GM21447 (cell line): Measurements from ENCODE around the gene LRWD1.

Experiments used
- ATAC-seq: cut with Tn5 transposase; IDR thresholded peaks from one replicate; pipeline ENCODE4 v1.9.1; 2021; ENCODE audit not compliant: unreplicated experiment

LRWD1 gene

DNA sequence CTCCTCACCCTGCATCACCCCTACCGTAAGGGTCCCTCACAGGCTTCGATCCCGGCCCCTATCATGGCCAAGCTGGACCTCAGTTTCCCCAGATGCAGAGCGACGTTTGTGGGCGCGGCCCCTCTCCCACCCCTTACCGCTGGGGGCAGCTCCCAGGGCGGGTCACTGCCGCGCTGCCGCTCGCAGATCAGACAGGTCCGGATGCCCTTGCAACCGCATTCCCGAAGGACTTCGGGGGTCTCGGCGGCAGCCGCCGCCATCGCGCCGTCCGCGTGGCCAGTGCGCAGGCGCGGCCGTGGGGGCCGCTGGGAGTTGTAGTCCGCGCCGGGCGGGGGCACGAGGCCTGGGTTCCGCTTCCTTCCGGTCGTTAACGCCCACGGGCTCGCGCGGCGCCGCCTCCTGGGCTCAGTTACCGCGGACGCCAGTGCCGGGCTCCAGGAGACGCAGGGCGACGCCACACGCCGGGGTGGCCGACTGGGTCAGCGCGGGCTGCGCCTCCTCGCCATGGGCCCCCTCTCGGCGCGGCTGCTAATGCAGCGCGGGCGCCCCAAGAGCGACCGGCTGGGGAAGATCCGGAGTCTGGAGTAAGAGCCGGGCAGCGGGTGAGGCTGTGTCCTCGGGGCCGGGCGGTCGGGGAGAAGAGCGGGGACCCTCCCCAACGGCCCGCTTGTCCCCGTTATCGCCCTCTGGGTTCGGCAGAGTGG lies at the start of gene LRWD1, which contains the start of gene ALKBH4:
TSS of gene LRWD1 (plus strand) at position 408 of the 704 bp plus-strand sequence. CDS start at position 505, 97 bp downstream.
TSS of gene ALKBH4 (minus strand) at position 287 of the 704 bp plus-strand sequence. CDS start at position 260, 27 bp downstream.
- peak; percentile 88 for ATAC-seq

DNA sequence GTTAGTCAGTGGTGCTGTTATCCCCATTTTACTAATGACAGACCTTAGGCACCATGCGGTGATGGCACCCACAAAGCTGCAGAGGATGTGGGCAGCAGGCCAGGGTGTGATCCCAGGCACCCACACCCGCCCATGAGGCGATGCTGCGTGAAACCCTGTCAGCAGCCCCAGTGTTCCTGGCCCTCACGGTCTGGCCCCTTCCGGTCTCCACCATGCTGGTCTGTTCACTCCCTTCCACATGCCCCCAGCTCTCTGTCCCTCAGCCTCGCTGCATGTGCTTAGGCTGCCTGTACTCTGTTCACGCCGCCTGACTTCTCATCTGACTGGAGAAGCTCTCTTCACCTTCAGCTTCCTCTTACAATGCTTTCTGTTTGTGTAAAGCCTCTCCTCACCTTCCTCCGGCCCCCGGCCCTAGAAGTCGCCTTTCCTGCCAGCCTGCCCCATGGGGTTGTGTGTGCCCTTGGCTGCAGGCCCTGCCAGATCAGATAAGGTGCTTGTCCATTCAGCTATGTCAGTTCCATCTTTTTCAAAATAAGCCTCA lies 49.0 kb upstream of the LRWD1 start:
- peak; percentile 48 for ATAC-seq

DNA sequence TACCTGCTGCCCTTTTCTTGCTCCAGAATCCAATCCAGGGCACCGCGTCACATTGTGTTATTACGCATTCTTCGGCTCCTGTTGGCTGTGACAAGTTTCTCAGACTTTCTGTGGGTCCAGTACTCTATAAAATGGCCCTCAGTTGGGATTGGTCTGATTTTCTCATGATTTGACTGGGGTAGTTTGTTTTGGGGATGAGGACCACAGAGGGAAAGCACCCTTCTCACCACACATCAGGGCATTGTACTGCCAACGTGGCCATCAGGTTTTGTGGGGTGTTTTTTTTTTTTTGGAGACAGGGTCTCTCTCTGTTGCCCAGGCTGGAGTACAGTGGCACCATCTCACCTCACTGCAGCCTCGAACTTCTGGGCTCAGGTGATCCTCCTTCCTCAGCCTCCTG lies 48.4 kb upstream of the LRWD1 start:
- no peak for ATAC-seq

DNA sequence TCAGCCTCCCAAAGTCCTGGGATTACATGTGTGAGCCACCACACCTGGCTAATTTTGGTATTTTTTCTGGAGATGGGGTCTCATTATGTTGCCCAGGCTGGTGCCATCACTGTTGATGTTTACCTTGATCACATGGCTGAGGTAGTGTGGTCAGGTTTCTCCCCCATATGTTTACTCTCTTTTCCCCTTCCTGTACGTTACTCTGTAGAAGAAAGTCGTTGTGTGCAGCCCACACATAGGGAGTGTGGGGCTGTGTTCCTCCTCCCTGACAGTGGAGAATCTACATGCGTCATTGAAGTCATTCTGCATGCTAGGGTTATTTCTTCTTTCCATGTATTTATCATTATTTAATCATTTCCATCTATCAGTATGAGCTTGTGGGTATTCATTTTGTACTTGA lies 47.7 kb upstream of the LRWD1 start:
- no peak for ATAC-seq

DNA sequence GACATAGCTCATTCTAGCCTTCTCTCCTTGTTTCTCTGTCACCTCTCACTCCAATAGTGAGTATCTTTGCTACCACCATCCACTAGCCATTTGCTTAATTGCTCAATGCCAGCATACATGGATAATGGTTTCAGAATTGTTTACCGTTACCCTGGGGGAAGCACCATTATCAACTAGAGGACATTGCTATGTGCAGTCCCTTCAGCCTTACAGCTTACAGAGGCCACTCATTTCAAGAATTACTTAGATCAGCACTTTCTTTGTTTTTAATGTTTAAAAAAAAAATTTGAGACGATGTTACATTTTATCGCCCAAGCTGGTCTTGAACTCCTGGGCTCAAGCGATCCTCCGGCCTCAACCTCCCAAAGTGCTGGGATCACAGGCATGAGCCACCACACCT lies 46.2 kb upstream of the LRWD1 start:
- ATAC-seq = no peak

DNA sequence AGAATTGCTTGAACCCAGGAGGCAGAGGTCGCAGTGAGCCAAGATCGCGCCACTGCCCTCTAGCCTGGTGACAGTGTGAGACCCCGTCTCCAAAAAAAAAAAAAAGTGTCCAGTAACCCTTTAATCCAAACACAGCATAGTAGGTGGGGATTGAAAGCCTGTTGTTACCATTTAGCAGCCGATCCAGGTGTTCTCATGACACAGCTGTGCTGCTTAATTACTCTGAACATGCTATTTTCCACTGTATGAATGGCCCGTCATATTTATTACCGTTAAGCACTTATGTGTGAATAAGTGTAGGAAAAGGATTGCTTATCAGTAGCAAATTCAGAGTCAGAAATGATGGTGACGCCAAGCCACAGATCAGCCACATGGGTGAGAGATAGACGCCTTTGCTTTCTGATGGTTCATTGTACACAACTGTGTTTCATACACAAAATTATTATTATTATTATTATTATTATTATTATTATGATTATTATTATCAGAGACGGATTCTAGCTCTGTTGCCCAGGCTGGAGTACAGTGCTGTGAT lies 43.0 kb upstream of the LRWD1 start:
- ATAC-seq = no peak

- no peak for ATAC-seq
These were observed 40.6 kb upstream of the LRWD1 start for GRCh38 chr7:102424129-102424551.

GRCh38 chr7:102424787-102425218 lies 40.0 kb upstream of the LRWD1 start:
- ATAC-seq = peak; percentile 40

GRCh38 chr7:102425639-102426267 lies 39.0 kb upstream of the LRWD1 start:
- peak; percentile 69 for ATAC-seq

DNA sequence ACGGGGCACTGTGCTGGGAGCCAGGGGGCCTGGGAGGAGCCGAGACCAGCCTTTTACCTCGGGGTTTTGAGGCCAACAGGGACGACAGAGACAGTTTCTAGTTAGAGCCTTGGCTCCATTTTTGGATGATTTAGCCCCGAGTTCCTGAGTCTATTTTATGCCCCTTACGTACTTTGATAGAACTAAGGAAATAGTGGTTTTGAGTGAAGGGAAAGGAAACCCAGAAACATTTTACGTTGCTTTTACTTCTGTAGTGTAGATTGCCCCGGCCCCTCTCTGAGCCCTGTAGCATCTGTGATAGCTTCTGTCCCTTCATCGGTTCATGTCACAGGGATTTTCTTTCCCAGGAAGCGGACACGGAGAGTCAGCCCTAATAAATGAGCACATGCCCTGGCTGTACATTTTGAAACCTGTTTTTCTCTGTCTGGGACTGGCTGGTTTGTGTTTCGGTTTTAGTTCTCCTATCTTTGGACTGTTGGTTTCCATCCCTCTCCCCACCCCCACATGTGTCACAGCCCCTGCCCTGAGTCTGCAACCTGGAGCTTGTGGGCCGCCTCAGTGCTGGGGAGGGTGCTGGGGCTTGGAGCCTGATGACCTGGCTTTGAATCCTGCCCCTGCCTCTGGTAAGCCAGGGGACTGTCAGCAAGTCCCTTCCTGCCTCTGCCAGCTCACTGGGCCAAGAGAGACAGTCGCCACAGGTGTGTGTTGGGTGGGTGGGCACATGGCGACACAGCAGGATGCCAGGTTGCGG lies 38.3 kb upstream of the LRWD1 start:
- peak; percentile 51 for ATAC-seq

- no peak for ATAC-seq
These were observed 37.8 kb upstream of the LRWD1 start for GRCh38 chr7:102427019-102427405.

DNA sequence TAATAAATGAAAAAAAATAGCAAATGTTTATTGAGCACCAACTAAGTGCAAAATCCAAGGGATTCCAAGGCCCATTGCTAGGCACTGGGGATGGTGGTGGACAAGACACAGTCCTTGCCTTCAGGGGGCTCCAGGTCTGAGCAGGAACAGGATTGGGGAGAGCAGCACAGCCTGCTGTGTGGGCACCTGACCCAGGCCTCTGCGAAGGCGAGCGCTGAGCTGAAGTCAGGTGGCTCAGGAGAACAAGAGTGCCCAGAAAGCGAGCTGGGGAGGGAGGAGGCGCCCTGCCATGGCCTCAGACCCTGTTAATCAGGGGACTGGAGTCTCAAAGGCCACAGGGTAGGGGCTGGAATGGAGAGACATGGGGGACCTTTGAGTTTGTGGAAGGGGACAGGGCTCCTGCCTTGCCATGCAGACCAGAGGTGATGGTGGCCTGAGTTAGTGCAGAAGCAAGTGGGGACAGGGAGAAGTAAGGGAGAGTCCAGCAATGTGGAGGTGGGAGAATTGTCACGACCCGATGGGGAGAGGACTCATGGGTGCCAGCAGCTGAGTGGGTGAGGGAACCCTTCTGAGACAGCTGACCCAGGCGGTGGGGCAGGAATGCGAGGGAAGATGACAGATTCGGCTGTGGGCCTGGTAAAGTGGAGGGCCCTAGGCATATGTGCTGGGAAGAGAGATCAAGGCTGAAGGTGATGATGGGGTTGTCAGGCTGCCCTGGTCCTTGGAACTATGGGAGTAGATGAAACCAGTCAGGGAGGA lies 35.5 kb upstream of the LRWD1 start:
- ATAC-seq = no peak

DNA sequence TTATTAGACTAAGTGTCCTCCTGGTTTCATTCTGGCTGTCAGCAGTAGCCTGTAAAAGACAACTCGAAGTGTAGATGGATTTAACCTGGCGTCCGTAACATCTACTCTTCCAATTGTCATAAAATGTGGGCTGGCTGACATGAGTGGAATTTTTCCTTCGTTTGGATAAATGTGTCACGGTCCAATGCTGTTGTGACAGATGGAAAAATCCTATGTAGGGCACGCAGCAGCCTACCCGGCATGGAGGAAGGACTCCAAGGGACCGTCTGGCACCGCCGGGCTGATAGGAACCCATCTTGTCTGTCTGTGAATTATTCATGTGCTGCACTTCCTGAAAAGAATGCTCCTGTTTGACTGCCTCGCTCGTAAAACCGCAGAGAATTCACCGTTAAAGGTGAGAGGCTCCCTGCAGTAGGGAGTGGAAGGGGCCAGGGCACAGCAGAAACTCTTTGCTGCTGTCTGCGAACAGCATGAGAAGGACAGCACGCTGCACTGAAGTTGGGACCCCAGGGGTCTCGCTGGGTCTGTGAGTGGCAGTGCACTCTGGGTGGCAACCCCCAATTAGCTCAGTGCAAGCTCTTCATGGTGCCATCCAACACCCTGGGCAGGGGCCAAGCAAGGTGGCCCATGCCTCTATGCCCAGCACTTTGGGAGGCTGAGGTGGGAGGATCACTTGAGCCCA lies 33.0 kb upstream of the LRWD1 start:
- ATAC-seq = peak; percentile 33

DNA sequence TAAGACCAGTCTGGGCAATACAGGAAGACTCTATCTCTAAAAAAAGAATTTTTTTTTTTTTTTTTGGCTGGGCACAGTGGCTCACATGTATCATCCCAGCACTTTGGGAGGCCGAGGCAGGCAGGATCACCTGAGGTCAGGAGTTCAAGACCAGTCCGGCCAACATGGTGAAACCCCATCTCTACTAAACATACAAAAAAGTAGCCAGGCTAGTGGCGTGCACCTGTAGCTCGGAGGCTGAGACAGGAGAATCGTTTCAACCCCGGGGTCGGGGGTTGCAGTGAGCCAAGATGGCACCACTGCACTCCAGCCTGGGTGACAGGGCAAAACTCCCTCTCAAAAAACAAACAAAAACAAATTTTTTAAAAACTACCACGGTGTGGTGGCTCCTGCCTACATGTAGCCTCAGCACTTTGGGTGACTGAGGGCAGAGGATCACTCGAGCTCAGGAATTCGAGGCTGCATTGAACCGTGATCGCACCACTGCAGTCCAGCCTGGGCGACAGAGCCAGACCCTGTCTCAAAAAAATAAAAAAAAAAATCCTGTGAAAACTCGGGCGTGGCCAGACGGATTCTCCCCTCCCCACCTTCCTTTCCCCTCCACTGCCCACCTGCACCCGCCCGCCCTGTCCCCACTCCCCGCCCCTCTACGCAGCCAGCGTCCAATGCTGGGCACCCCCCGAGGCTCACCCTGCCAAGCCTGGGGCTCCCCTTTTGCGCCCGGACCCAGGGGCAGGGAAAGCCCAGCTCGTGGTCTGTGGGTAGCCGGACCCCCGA lies 32.2 kb upstream of the LRWD1 start:
- peak; percentile 25 for ATAC-seq

- peak; percentile 48 for ATAC-seq
These were observed 31.4 kb upstream of the LRWD1 start, which contains the start of gene ORAI2 for GRCh38 chr7:102433219-102434038. TSS of gene ORAI2 (plus strand) at chr7:102433575. CDS start at chr7:102438957, 5,382 bp downstream.

DNA sequence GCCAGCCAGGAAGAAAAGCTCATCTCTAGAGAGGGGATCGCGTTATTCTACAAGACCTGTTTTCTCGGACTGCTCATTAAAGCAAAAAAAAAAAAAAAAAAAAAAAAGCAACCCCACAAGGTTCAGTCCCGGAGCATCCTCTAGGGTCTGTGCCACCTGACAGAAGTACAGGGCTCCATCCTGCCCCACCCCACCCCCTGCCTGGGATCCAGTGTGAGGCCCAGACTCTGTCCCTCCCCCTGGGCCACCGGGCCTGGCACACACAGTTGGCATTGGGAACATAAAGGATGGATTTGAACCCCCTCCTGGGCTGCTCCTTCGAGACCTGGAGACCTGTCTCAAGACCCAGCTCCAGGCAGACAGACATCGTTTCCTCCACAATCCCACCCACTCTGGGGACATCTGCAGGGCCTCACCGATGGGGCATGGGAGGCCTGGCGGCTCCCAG lies 30.7 kb upstream of the LRWD1 start:
- peak; percentile 6 for ATAC-seq

DNA sequence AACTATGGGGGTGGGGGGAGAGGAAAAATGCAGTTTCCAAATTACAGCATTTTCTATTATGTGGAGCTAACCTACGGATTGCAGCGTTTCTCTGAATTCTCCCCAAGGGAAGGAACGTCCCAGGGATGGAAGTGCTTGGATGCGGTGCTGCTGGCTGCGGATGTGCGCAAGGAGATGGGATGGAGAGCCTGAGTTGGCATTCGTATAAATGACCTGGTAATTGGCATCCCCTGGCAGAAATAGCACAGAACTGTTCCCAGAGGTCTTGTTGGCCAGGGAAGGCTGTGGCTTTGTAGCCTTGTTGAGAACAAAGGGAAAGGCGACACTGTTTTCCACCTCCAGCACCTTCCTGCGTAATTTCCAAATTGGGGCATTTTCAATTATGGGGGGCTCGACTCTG lies 28.7 kb upstream of the LRWD1 start:
- ATAC-seq = no peak
